AG04450 (cell line): ENCODE data around the gene HAPLN2. TPM values are rescaled to one million over a fixed set of nuclear protein-coding genes. Genes with fewer than 3 reads are reported as not detected.
A peak's percentile ranks its signal among the peaks of the same experiment; 100 is the strongest.
"Not testable (repeated sequence)": the region's sequence is repeated elsewhere in the genome, so short reads cannot be mapped to it uniquely, and the experiment has no call there.

Experiments
- CTCF ChIA-PET: fragments of 300-600, 350-600 bp; formaldehyde crosslinking; extraction: SDS; loops from one replicate; lab custom pipeline; 2022; ENCODE audit warnings: antibody characterized with exemption, inconsistent platforms; lab: Charles Lee
- POLR2A ChIA-PET: fragments of 350-600 bp; formaldehyde crosslinking; extraction: SDS; loops from one replicate; lab custom pipeline; 2021; ENCODE audit warnings: antibody characterized with exemption, inconsistent platforms; lab: Yijun Ruan, JAX
- DNase-seq: peaks from one replicate; pipeline ENCODE4 v3.0.0-alpha.2; 2011; ENCODE audit warnings: low read depth, low spot score
- H3K27ac ChIP-seq: one replicate; pipeline ENCODE4 v1.5.1; 2012; ENCODE audit warnings: low read depth, low read length, control low read depth
- H3K27me3 ChIP-seq: one replicate; pipeline ENCODE4 v1.6.0; 2012; ENCODE audit warnings: low read length; ENCODE audit not compliant: control insufficient read depth, insufficient read depth
- H3K4me3 ChIP-seq: 2 replicates; pipeline ENCODE4 v1.5.1; 2011; ENCODE audit warnings: mild to moderate bottlenecking, low read depth, low read length, control low read depth
- H3K9me3 ChIP-seq: 2 replicates; pipeline ENCODE4 v1.5.1; 2012; ENCODE audit warnings: low read length; ENCODE audit not compliant: control insufficient read depth, insufficient read depth
- CTCF ChIP-seq: IDR thresholded peaks from 2 replicates; pipeline ENCODE4 v1.5.1; 2011; ENCODE audit warnings: low read depth, low read length, control low read depth, inconsistent platforms
- polyA plus RNA-seq: library from polyadenylated mRNA; depleted of rRNA; stranded (reverse); fragments of >200 nt; gene quantifications from 2 replicates; pipeline ENCODE4 v1.2.3, GENCODE V29; 2011

Gene HAPLN2
- polyA plus RNA-seq, 1 experiment: not detected

GRCh38 chr1:156586892-156587477 lies 32.2 kb upstream of the HAPLN2 start:
- H3K9me3 ChIP-seq: no peaks in the 10 kb centered on the region; the same call in 1 of the 2 replicates
- peaks cover 11% of the 10 kb centered on the region for H3K27me3 ChIP-seq
- H3K4me3 ChIP-seq: no peak overlapping the region
- ChIA-PET POLR2A (no interaction called here), CTCF (interaction anchor here (0.6 to 2.3 kb wide), 2 partner anchors 17 to 132 kb away, joined by 8 to 11 read pairs; no protein-coding TSS in a partner anchor)
- no peak overlapping the region for H3K27ac ChIP-seq
- no peak for DNase-seq
- no peak for TF ChIP-seq CTCF

- H3K4me3 ChIP-seq, DNase-seq, POLR2A ChIA-PET, H3K9me3 ChIP-seq, H3K27ac ChIP-seq: not testable (repeated sequence)
- peaks cover 11% of the 10 kb centered on the region for H3K27me3 ChIP-seq
- CTCF ChIA-PET: interaction anchor here (1.7 kb wide), 1 partner anchor 20 kb away, joined by 8 read pairs; no protein-coding TSS in a partner anchor
Observed at GRCh38 chr1:156587927-156588326, 31.3 kb upstream of the HAPLN2 start.

- DNase-seq: no peak
- TF ChIP-seq CTCF: no peak
- ChIA-PET POLR2A (no interaction called here), CTCF (interaction anchor here (0.7 to 1.7 kb wide), 2 partner anchors 19 to 144 kb away, joined by 5 to 8 read pairs; no protein-coding TSS in a partner anchor)
- Histone ChIP-seq H3K27me3 (peaks cover 11% of the 10 kb centered on the region), H3K27ac (no peak overlapping the region), H3K4me3 (no peak overlapping the region), H3K9me3 (no peaks in the 10 kb centered on the region; the same call in 1 of the 2 replicates)
Observed at GRCh38 chr1:156589546-156589945, 29.7 kb upstream of the HAPLN2 start.

GRCh38 chr1:156590326-156591180 lies 28.7 kb upstream of the HAPLN2 start:
- POLR2A ChIA-PET: interaction anchor here (0.6 to 1.3 kb wide), 3 partner anchors 86 to 1788 kb away, joined by 3 to 5 read pairs (median 4); partner anchors contain the start of gene MEF2D
- H3K27ac ChIP-seq: no peak overlapping the region
- DNase-seq: no peak
- TF ChIP-seq CTCF: no peak
- no peak overlapping the region for H3K4me3 ChIP-seq
- CTCF ChIA-PET: interaction anchor here (0.6 to 2.0 kb wide), 9 partner anchors 8 to 205 kb away, joined by 3 to 5 read pairs (median 4); no protein-coding TSS in a partner anchor
- no peaks in the 10 kb centered on the region; the same call in 1 of the 2 replicates for H3K9me3 ChIP-seq
- H3K27me3 ChIP-seq: peaks cover 9% of the 10 kb centered on the region

GRCh38 chr1:156591181-156591431 lies 28.1 kb upstream of the HAPLN2 start:
- no peak for TF ChIP-seq CTCF
- H3K27ac ChIP-seq: peak overlapping the region; percentile 31
- ChIA-PET POLR2A (interaction anchor here (0.6 to 1.3 kb wide), 3 partner anchors 86 to 1788 kb away, joined by 3 to 5 read pairs (median 4); partner anchors contain the start of gene MEF2D), CTCF (interaction anchor here (0.6 to 2.0 kb wide), 9 partner anchors 9 to 205 kb away, joined by 3 to 5 read pairs (median 4); no protein-coding TSS in a partner anchor)
- no peak for DNase-seq
- H3K9me3 ChIP-seq: no peaks in the 10 kb centered on the region; the same call in 1 of the 2 replicates
- peaks cover 4% of the 10 kb centered on the region for H3K27me3 ChIP-seq
- peak overlapping the region; percentile 84 for H3K4me3 ChIP-seq
